ENCODE measurements around the gene PAIP2B. TPM values are rescaled to one million over a fixed set of nuclear protein-coding genes. Genes with fewer than 3 reads are reported as not detected.

The PAIP2B gene
- polyA plus RNA-seq, 1 of the 3 experiments (the other 2 are of a cell fraction), result 0.20 TPM

DNA sequence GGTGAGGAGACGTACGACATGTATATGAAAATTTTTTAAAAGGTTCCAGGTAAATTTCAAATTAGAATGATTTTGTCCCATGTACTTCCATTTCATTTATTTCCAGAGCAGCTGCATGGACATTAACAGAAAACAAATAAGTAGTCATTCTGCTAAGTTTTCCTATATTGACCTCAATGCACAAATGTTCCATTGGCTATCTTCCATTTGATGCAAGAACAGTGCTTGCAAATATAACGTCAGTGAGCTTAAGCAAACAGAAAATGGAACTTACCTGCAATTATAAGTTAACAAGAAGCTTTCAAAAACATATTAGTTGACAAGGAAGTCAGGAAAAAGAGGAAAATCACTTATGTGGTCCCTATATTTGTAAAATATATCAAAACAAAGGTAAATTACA lies 16.6 kb downstream of the PAIP2B start:
- no peaks in the 10 kb centered on the region; the same call in 1 of the 2 replicates for H3K9me2 ChIP-seq
- WGBS (ENCODE audit: low lambda C conversion rate), result 71% methylated on average over 3 of the region's 3 CpGs
- ChIA-PET POLR2A (no interaction called here), CTCF (interaction anchor here (1.9 kb wide), 1 partner anchor 14 kb away, joined by 5 read pairs; no protein-coding TSS in a partner anchor)
- peaks cover 0 to 3% of the 10 kb centered on the region in 2 experiments; a peak in 1 of 4 replicates for H3K4me1 ChIP-seq (ENCODE audit: control insufficient read depth in 1 of 2, insufficient read depth in 2 of 2, low read depth in 1 of 2, low read length in 1 of 2)
- H3K36me3 ChIP-seq (replicated peaks in 1 of 2; ENCODE audit: control insufficient read depth in 1 of 2, insufficient read depth in 2 of 2, low read length in 1 of 2), result no peaks in the 10 kb centered on the region
- no peak overlapping the region for H2AFZ ChIP-seq (ENCODE audit: low read depth)
- no peaks in the 10 kb centered on the region for H3K79me2 ChIP-seq (ENCODE audit: insufficient read depth)
- no peaks in the 10 kb centered on the region for H4K20me1 ChIP-seq (ENCODE audit: insufficient read depth)
- H3K27me3 ChIP-seq (ENCODE audit: insufficient read depth), result peaks cover 4% of the 10 kb centered on the region; the same call in 1 of the 2 replicates
- DNase-seq, result no peak
- no peak overlapping the region for H3K4me3 ChIP-seq (ENCODE audit: low read depth in 2 of 2, low read length in 1 of 2)
- H3K27ac ChIP-seq (ENCODE audit: low read depth in 2 of 2, low read length in 1 of 2), result no peak overlapping the region
- no peaks in the 10 kb centered on the region for H3F3A ChIP-seq (replicated peaks; ENCODE audit: insufficient read depth)
- H3K4me2 ChIP-seq, result no peak overlapping the region
- H3K9me3 ChIP-seq, result no peaks in the 10 kb centered on the region
- TF ChIP-seq FOSL2 (IDR thresholded peaks at IDR 0.05; ENCODE audit: borderline replicate concordance, low read depth) (no peak), TAF1 (IDR thresholded peaks at IDR 0.05; ENCODE audit: borderline replicate concordance, low read depth, low read length) (no peak), RCOR1 (IDR thresholded peaks at IDR 0.05; ENCODE audit: low read length) (no peak), SMC3 (IDR thresholded peaks at IDR 0.05; ENCODE audit: low read depth, low read length) (no peak), NFIC (IDR thresholded peaks at IDR 0.05; ENCODE audit: borderline replicate concordance) (no peak), MEF2A (IDR thresholded peaks at IDR 0.05; ENCODE audit: borderline replicate concordance, low read depth) (no peak), EP300 (IDR thresholded peaks at IDR 0.05; ENCODE audit: borderline replicate concordance in 1 of 2, low read depth in 1 of 2, low read length in 1 of 2) (no peak), GATA2 (CRISPR knock-in tag; IDR thresholded peaks at IDR 0.05) (no peak)
- TF ChIP-seq, protein P1, sequence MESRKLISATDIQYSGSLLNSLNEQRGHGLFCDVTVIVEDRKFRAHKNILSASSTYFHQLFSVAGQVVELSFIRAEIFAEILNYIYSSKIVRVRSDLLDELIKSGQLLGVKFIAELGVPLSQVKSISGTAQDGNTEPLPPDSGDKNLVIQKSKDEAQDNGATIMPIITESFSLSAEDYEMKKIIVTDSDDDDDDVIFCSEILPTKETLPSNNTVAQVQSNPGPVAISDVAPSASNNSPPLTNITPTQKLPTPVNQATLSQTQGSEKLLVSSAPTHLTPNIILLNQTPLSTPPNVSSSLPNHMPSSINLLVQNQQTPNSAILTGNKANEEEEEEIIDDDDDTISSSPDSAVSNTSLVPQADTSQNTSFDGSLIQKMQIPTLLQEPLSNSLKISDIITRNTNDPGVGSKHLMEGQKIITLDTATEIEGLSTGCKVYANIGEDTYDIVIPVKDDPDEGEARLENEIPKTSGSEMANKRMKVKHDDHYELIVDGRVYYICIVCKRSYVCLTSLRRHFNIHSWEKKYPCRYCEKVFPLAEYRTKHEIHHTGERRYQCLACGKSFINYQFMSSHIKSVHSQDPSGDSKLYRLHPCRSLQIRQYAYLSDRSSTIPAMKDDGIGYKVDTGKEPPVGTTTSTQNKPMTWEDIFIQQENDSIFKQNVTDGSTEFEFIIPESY (IDR thresholded peaks at IDR 0.05; ENCODE audit: borderline replicate concordance, low read depth), result no peak
- TF ChIP-seq, protein P2, sequence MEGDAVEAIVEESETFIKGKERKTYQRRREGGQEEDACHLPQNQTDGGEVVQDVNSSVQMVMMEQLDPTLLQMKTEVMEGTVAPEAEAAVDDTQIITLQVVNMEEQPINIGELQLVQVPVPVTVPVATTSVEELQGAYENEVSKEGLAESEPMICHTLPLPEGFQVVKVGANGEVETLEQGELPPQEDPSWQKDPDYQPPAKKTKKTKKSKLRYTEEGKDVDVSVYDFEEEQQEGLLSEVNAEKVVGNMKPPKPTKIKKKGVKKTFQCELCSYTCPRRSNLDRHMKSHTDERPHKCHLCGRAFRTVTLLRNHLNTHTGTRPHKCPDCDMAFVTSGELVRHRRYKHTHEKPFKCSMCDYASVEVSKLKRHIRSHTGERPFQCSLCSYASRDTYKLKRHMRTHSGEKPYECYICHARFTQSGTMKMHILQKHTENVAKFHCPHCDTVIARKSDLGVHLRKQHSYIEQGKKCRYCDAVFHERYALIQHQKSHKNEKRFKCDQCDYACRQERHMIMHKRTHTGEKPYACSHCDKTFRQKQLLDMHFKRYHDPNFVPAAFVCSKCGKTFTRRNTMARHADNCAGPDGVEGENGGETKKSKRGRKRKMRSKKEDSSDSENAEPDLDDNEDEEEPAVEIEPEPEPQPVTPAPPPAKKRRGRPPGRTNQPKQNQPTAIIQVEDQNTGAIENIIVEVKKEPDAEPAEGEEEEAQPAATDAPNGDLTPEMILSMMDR (IDR thresholded peaks at IDR 0.05), result no peak
- TF ChIP-seq, protein P3, sequence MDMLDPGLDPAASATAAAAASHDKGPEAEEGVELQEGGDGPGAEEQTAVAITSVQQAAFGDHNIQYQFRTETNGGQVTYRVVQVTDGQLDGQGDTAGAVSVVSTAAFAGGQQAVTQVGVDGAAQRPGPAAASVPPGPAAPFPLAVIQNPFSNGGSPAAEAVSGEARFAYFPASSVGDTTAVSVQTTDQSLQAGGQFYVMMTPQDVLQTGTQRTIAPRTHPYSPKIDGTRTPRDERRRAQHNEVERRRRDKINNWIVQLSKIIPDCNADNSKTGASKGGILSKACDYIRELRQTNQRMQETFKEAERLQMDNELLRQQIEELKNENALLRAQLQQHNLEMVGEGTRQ (IDR thresholded peaks at IDR 0.05; ENCODE audit: borderline replicate concordance, low read depth, low read length), result no peak
- TF ChIP-seq, protein P4, sequence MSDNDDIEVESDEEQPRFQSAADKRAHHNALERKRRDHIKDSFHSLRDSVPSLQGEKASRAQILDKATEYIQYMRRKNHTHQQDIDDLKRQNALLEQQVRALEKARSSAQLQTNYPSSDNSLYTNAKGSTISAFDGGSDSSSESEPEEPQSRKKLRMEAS (IDR thresholded peaks at IDR 0.05; ENCODE audit: low read depth), result no peak
- TF ChIP-seq, protein P5, sequence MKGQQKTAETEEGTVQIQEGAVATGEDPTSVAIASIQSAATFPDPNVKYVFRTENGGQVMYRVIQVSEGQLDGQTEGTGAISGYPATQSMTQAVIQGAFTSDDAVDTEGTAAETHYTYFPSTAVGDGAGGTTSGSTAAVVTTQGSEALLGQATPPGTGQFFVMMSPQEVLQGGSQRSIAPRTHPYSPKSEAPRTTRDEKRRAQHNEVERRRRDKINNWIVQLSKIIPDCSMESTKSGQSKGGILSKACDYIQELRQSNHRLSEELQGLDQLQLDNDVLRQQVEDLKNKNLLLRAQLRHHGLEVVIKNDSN (IDR thresholded peaks at IDR 0.05; ENCODE audit: borderline replicate concordance, low read depth), result no peak
- no peak overlapping the region for H3K9ac ChIP-seq
